NCI-H774 (cell line): Measurements from ENCODE around the gene AFAP1.

Experiments
- DNase-seq: peaks from one replicate; lab custom pipeline; 2025; lab: John Stamatoyannopoulos, UW

The AFAP1 gene

GRCh38 chr4:7714738-7715137, 224.9 kb downstream of the AFAP1 start:
- no peak for DNase-seq

GRCh38 chr4:7714176-7714575, 225.5 kb downstream of the AFAP1 start:
- DNase-seq: no peak

DNA sequence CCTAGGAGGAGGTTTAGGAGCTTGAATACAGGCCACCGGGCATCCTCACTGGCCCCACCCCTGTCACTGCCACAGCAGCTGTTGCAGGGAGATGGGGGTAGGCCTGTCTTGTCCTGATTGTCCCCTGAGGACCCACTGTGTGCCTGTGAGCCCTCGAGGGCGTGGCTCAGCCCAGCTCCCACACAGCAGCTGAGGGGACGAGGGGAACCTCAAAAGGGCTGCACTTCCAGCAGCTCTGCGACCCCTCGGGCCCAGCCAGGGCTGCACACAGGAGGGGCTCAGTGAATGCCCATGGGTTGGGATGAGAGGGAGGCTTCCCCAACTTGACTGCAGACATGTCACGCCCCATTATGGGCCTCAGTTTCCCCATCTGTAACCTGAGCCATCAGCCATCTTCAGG, 225.9 kb downstream of the AFAP1 start:
- DNase-seq: no peak

- no peak for DNase-seq
Measured at GRCh38 chr4:7712021-7712671, 227.5 kb downstream of the AFAP1 start.

DNA sequence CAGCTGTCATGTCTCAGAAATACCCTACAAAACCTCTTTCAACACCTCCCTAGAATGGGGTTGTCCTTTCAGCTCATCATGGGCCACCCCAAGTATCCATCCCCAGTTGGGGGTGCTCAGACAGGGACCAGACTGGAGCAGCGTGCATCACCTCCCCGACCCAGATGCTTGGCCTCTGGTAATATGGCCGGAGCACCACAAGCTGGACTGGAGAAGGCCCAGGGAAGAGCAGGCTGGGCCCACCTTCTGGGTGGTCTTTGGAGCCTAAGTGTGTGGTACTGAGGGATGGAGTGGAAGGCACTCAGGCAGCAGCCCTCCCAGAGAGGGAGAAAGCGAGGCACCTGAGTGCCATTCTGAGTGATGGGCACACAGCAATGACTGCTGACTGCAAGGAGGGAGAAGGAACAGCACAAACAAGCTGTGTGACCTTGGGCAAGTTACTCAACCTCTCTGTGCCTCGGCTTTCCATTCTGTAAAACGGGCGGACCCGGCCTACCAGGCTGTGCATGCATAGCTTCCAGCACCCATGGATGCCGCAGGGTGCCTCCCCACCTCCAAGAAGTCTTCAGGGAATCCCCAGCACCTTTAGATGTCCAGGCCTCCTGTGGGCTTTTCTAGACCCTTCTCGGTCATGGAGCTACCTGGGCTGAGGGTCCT, 228.2 kb downstream of the AFAP1 start:
- DNase-seq: no peak

DNA sequence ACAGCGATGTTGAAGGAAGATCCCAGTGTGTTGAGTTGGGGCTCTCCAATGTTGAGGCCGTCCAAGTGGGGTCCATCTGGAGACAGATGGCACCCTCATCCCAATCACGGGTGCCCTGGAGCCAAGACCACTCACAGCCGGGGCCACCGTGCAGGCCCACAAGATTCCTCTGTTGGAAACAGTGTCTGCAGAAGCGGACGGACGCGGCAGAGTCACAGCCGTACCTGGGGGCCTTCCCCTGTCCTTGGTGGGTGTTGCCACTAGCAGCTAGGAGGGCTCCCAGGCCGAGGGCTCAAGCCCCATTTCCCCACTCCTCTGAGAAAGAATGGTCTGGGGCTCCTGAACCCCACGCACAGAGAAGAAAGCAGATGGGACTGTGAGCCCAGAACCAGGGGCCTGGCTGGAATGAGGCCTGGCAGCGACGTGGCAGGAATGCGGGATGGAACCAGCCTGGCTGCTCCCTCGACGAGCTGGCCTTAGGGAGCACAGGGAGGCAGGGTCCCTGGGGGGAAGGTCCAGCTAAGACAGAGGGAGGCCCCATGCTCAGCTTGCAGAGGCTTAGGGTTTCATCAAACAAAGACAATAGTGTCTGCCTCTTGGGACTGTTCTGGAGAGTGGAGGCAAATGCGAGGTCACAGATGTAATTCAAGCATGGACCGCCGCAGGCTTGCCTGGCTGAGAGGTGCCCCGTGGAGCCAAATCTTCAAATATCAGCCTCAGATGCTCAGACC, 228.9 kb downstream of the AFAP1 start:
- no peak for DNase-seq

- DNase-seq: no peak
Measured at GRCh38 chr4:7710126-7710525, 229.5 kb downstream of the AFAP1 start.

DNA sequence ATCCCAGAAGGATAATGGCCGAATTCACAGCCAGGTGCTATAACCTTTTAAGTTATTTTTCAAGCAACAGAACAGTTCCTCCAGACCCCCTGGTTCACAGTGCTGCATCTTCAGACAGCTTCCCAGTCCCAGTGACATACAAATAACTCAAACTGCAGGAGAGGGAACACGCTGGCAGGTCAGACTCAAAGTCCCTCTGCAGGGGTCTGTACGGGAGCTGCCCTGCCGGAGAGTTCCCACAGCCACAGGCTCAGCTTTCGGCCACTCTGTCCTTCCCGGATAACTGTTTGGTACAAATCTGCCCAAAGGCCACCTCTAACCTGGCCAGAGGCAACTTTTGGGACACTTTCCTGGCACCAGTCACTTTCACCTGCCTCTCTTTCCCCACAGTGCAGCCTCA, 230.2 kb downstream of the AFAP1 start:
- DNase-seq: no peak

DNA sequence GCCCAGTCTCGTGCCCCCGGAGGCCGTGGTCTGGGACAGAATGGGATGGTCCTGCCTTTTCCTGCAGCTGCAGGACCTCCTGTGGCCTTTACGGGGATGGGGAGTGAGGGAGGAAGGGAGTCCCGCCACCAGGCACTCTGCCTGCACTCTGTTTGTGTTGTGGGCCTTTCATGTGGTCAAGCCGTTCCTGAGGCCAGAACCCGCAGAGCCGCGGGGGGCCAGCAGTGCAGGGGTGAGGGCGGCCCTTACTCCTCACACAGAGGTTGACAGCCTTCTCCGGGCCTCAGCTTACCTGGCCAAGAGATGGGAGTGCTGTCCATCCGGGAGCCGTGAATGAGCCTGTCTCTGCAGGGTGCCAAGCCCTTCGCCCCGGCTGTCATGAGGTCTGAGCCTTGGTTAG, 230.7 kb downstream of the AFAP1 start:
- DNase-seq: no peak
